HepG2 (cell line): ENCODE results near the gene DLG4. TPM values are rescaled to one million over a fixed set of nuclear protein-coding genes. Genes with fewer than 3 reads are reported as not detected.

Experiments
- ATAC-seq: fragments of 200-7000 bp; cut with Tn5 transposase; 3 replicates; pipeline ENCODE4 v1.9.1; 2020; ENCODE audit warnings: mild to moderate bottlenecking, moderate library complexity
- BruUV-seq: library from RNA; stranded (reverse); fragments of 400-500 nt; replicated peaks from 2 replicates; lab custom pipeline; 2021; lab: Mats Ljungman, UMichigan
- CTCF ChIA-PET: fragments of 300-600 bp; formaldehyde crosslinking; extraction: SDS; loops from one replicate; lab custom pipeline; 2021; ENCODE audit warnings: low total read pairs, inconsistent platforms, low intra/inter-chr PET ratio; lab: Yijun Ruan, JAX
- POLR2A ChIA-PET: fragments of 350-600 bp; sonication (Branson Sonifier 250); formaldehyde crosslinking; loops from one replicate; lab custom pipeline; 2020; ENCODE audit warnings: antibody characterized with exemption, inconsistent platforms; lab: Yijun Ruan, JAX
- DNase-seq: peaks from one replicate; pipeline ENCODE4 v3.0.0-alpha.2; 2015; ENCODE audit warnings: low spot score
- FAIRE-seq: peaks from 3 replicates; lab custom pipeline; 2011; peaks lifted over from hg19 to GRCh38; lab: Jason Lieb, UNC
- H2AFZ ChIP-seq: one replicate; pipeline ENCODE4 v1.6.1; 2011; ENCODE audit warnings: low read length, inconsistent platforms
- H3K27ac ChIP-seq: fragments of 300-600 bp; 3 replicates; pipeline ENCODE4 v1.8.0; 2011; ENCODE audit warnings: mixed run types, mild to moderate bottlenecking, mixed read lengths, low read length, inconsistent platforms; ENCODE audit not compliant: insufficient read depth; ENCODE audit errors: extremely low read length
- H3K27me3 ChIP-seq, 2 experiments: fragments of 200-600 bp in 1 of 2; 2 replicates in 1 of 2; 3 replicates in 1 of 2; pipeline versions ENCODE4 v1.6.0 to v1.8.0; 2011; ENCODE audit warnings: low read length in 2 of 2, mild to moderate bottlenecking in 2 of 2, moderate library complexity in 2 of 2, inconsistent platforms in 1 of 2; ENCODE audit not compliant: insufficient read depth in 2 of 2, control insufficient read depth in 1 of 2
- H3K36me3 ChIP-seq, 2 experiments: fragments of 200-600 bp in 1 of 2; replicated peaks in 1 of 2; 2 replicates in 1 of 2; 3 replicates in 1 of 2; pipeline versions ENCODE4 v1.5.1 to v1.8.0; 2011; ENCODE audit warnings: low read length in 2 of 2, inconsistent platforms in 1 of 2; ENCODE audit not compliant: insufficient read depth in 2 of 2, control insufficient read depth in 1 of 2
- H3K4me1 ChIP-seq: 2 replicates; pipeline ENCODE4 v1.5.1; 2012; ENCODE audit warnings: low read length, inconsistent platforms; ENCODE audit not compliant: insufficient read depth
- H3K4me2 ChIP-seq: 2 replicates; pipeline ENCODE4 v1.6.0; 2011; ENCODE audit warnings: low read depth, low read length, inconsistent platforms
- H3K4me3 ChIP-seq, 3 experiments: fragments of 200-600 bp in 1 of 3; sonication (generic), shearing (Covaris generic) in 1 of 3; replicated peaks in 1 of 3; 2 replicates each; pipeline ENCODE4 v1.5.1; 2011 to 2016; ENCODE audit warnings: low read length in 3 of 3, inconsistent platforms in 2 of 3, low read depth in 2 of 3, mild to moderate bottlenecking in 2 of 3, control low read depth in 1 of 3, mixed read lengths in 1 of 3; ENCODE audit not compliant: insufficient read depth in 1 of 3
- H3K79me2 ChIP-seq: one replicate; pipeline ENCODE4 v1.6.1; 2011; ENCODE audit warnings: low read length, inconsistent platforms; ENCODE audit not compliant: insufficient read depth
- H3K9ac ChIP-seq: 2 replicates; pipeline ENCODE4 v1.6.0; 2011; ENCODE audit warnings: mild to moderate bottlenecking, low read depth, low read length, inconsistent platforms; ENCODE audit not compliant: insufficient read depth
- H3K9me3 ChIP-seq: 2 replicates; pipeline ENCODE4 v1.5.1; 2012; ENCODE audit warnings: mild to moderate bottlenecking, low read length
- H4K20me1 ChIP-seq: 2 replicates; pipeline ENCODE4 v1.6.0; 2011; ENCODE audit warnings: inconsistent platforms, mild to moderate bottlenecking, low read length, moderate library complexity; ENCODE audit not compliant: insufficient read depth
- DPF2 ChIP-seq: sonication (generic); formaldehyde crosslinking; IDR thresholded peaks from 2 replicates; pipeline ENCODE4 v1.4.0; 2020; ENCODE audit warnings: mild to moderate bottlenecking, low read depth, missing genetic modification reagents, borderline replicate concordance
- GABPB1 ChIP-seq: IDR thresholded peaks from 2 replicates; pipeline ENCODE4 v1.6.1; 2016; ENCODE audit warnings: mild to moderate bottlenecking, missing genetic modification reagents, moderate library complexity, missing compliant biosample characterization
- IRF2 ChIP-seq: IDR thresholded peaks from 2 replicates; pipeline ENCODE4 v1.6.1; 2018; ENCODE audit warnings: missing genetic modification reagents, missing compliant biosample characterization
- KDM2A ChIP-seq: sonication (generic); formaldehyde crosslinking; IDR thresholded peaks from 2 replicates; pipeline ENCODE4 v1.4.0; 2020; ENCODE audit warnings: low read depth, missing genetic modification reagents, borderline replicate concordance
- SIN3B ChIP-seq: fragments of 150-350 bp; IDR thresholded peaks from 2 replicates; pipeline ENCODE4 v1.6.1; 2014; ENCODE audit warnings: low read length
- SOX6 ChIP-seq, 2 experiments: fragments of 450-650 bp in 1 of 2; sonication (generic) in 1 of 2; formaldehyde crosslinking in 1 of 2; IDR thresholded peaks; 2 replicates each; pipeline versions ENCODE4 v1.4.0 to v1.6.1; 2017 to 2020; ENCODE audit warnings: antibody characterized with exemption in 1 of 2, mild to moderate bottlenecking in 1 of 2, missing genetic modification reagents in 1 of 2
- SPEN ChIP-seq: sonication (generic); formaldehyde crosslinking; IDR thresholded peaks from 2 replicates; pipeline ENCODE4 v1.5.1; 2020; ENCODE audit warnings: low read depth, mild to moderate bottlenecking, missing genetic modification reagents
- ZFP82 ChIP-seq: sonication (generic); formaldehyde crosslinking; IDR thresholded peaks from 2 replicates; pipeline ENCODE4 v1.5.1; 2020; ENCODE audit warnings: mild to moderate bottlenecking, missing genetic modification reagents, borderline replicate concordance
- ZNF546 ChIP-seq: sonication (generic); formaldehyde crosslinking; conservative IDR thresholded peaks from 2 replicates; pipeline ENCODE4 v1.8.1; 2023; ENCODE audit warnings: mild to moderate bottlenecking, missing genetic modification reagents
- ZNF749 ChIP-seq: sonication (generic); formaldehyde crosslinking; IDR thresholded peaks from 2 replicates; pipeline ENCODE4 v1.8.0; 2022; ENCODE audit warnings: mild to moderate bottlenecking, missing genetic modification reagents, moderate library complexity, borderline replicate concordance
- WGBS: methylation state at CpG from one replicate; pipeline ENCODE4 v1.1.6; 2017; ENCODE audit warnings: low lambda C conversion rate; 5-methylcytosine and 5-hydroxymethylcytosine counted together
- in situ Hi-C: cut with HindIII; loops from 2 replicates; pipeline ENCODE4 v1.10.0; 2017; ENCODE audit warnings: low pct_unique_long_range_greater_than_20kb; ENCODE audit not compliant: extremely low pct_ligation_motif_present
- intact Hi-C: fragments of 100-400 bp; cut with micrococcal nuclease; formaldehyde crosslinking; loops from one replicate; pipeline ENCODE4 v1.10.0; 2022; ENCODE audit not compliant: unreplicated experiment
- polyA plus RNA-seq, 8 experiments: library from polyadenylated mRNA; depleted of rRNA in 3 of 8; stranded (reverse) in 7 of 8; unstranded in 1 of 8; fragments of >200 nt; fragmentation: Illumina TruSeq in 4 of 8; extraction: Trizol in 4 of 8; gene quantifications; 2 replicates each; pipeline versions ENCODE4 v1.2.1 to v1.2.3, GENCODE V29; 2011 to 2016; ENCODE audit warnings: low read depth in 4 of 8, missing spikeins in 1 of 8, mixed read lengths in 1 of 8; ENCODE audit not compliant: insufficient read depth in 1 of 8
- total RNA-seq, 5 experiments: library from RNA; depleted of rRNA; stranded (reverse); fragments of >200 nt; fragmentation: Illumina TruSeq; extraction: Trizol; gene quantifications; 2 replicates each; pipeline ENCODE4 v1.2.3, GENCODE V29; 2016; ENCODE audit warnings: low read depth in 1 of 5
- TF ChIP-seq, protein P1 (sequence below): sonication (generic); formaldehyde crosslinking; conservative IDR thresholded peaks from 2 replicates; pipeline ENCODE4 v1.8.0; 2022; ENCODE audit warnings: mild to moderate bottlenecking, moderate library complexity, missing genetic modification reagents
- TF ChIP-seq, protein P2 (sequence below): sonication (generic); formaldehyde crosslinking; IDR thresholded peaks from 2 replicates; pipeline ENCODE4 v1.4.0; 2020; ENCODE audit warnings: missing genetic modification reagents, mild to moderate bottlenecking, borderline replicate concordance
- TF ChIP-seq, protein P3 (sequence below): sonication (generic); formaldehyde crosslinking; IDR thresholded peaks from 2 replicates; pipeline ENCODE4 v1.8.1; 2022; ENCODE audit warnings: mild to moderate bottlenecking, missing genetic modification reagents
- TF ChIP-seq, protein P4 (sequence below): sonication (generic); formaldehyde crosslinking; IDR thresholded peaks from 2 replicates; pipeline ENCODE4 v1.9.0; 2021; ENCODE audit warnings: missing genetic modification reagents, mild to moderate bottlenecking, borderline replicate concordance

DLG4 gene
- total and polyA plus RNA-seq, 2 of the 13 experiments (the other 11 are each of a cell fraction or from before 2014, with no cell fraction given) = 0.71 to 4.3 TPM

DNA sequence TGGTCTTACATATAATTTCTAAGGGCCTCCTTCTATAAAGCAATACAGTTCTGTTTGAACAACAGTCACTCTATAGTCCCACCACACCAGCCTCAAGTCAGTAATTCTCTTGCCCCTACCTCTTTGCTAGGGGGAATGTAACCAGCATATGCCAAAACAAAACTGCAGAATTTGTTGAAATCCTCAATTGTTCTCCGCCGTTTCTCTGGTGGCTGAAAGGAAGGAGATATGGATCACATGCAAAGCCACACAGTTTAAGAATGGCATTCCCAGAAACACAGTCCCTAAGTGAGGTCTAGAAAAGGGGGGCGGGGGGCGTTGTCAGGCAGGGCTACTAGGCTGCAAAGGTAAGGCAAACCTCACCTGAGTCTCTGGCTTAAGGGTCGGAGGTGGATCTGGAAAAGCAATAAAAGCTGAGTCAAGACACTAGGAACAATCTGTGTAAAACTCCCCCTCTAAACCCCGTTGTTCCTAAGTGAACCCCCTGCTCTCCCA lies 17.7 kb upstream of the DLG4 start:
- ChIA-PET POLR2A (interaction anchor here (0.7 to 8.9 kb wide), 11 partner anchors 14 to 202 kb away, joined by 3 to 140 read pairs (median 6); partner anchors contain the start of genes ACADVL, ASGR1, ASGR2 and CTDNEP1), CTCF (no interaction called here)
- peak overlapping the region; percentile 88 for H3K27ac ChIP-seq
- no TSS peak for BruUV-seq
- peaks cover 62% of the 10 kb centered on the region for H3K79me2 ChIP-seq
- H3K4me2 ChIP-seq = peak overlapping the region; percentile 84
- H3K4me3 ChIP-seq = peak overlapping the region; percentile 97 to 98 (median 98); a peak in 5 of 6 replicates
- H3K9ac ChIP-seq = peak overlapping the region; percentile 96
- H4K20me1 ChIP-seq = peaks cover 7% of the 10 kb centered on the region; the same call in 1 of the 2 replicates
- ATAC-seq (no peak), FAIRE-seq (no peak), DNase-seq (no peak)
- in situ Hi-C loops = no loop called here
- H2AFZ ChIP-seq = no peak overlapping the region
- H3K9me3 ChIP-seq = no peaks in the 10 kb centered on the region
- H3K36me3 ChIP-seq = peaks cover 10 to 24% of the 10 kb centered on the region in 2 experiments
- intact Hi-C loops = loop anchor here (10.0 kb wide), 1 partner anchor 63 kb away; the partner anchor contains the start of gene ASGR1
- H3K27me3 ChIP-seq = no peaks in the 10 kb centered on the region; a peak in 1 of 5 replicates
- peaks cover 53% of the 10 kb centered on the region for H3K4me1 ChIP-seq
- WGBS = 55% methylated on average over 6 of the region's 6 CpGs
- no peak for TF ChIP-seq IRF2
- TF ChIP-seq, protein P1, sequence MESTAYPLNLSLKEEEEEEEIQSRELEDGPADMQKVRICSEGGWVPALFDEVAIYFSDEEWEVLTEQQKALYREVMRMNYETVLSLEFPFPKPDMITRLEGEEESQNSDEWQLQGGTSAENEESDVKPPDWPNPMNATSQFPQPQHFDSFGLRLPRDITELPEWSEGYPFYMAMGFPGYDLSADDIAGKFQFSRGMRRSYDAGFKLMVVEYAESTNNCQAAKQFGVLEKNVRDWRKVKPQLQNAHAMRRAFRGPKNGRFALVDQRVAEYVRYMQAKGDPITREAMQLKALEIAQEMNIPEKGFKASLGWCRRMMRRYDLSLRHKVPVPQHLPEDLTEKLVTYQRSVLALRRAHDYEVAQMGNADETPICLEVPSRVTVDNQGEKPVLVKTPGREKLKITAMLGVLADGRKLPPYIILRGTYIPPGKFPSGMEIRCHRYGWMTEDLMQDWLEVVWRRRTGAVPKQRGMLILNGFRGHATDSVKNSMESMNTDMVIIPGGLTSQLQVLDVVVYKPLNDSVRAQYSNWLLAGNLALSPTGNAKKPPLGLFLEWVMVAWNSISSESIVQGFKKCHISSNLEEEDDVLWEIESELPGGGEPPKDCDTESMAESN (CRISPR knock-in tag) = no peak
- no peak for TF ChIP-seq ZNF749 (CRISPR knock-in tag)
- no peak for TF ChIP-seq SOX6 (IDR thresholded peaks at IDR 0.05)
- TF ChIP-seq SOX6 (CRISPR knock-in tag; IDR thresholded peaks at IDR 0.05) = 0 out of 2 replicates have a peak, but pooled peaks have one; percentile 8
- TF ChIP-seq, protein P2, sequence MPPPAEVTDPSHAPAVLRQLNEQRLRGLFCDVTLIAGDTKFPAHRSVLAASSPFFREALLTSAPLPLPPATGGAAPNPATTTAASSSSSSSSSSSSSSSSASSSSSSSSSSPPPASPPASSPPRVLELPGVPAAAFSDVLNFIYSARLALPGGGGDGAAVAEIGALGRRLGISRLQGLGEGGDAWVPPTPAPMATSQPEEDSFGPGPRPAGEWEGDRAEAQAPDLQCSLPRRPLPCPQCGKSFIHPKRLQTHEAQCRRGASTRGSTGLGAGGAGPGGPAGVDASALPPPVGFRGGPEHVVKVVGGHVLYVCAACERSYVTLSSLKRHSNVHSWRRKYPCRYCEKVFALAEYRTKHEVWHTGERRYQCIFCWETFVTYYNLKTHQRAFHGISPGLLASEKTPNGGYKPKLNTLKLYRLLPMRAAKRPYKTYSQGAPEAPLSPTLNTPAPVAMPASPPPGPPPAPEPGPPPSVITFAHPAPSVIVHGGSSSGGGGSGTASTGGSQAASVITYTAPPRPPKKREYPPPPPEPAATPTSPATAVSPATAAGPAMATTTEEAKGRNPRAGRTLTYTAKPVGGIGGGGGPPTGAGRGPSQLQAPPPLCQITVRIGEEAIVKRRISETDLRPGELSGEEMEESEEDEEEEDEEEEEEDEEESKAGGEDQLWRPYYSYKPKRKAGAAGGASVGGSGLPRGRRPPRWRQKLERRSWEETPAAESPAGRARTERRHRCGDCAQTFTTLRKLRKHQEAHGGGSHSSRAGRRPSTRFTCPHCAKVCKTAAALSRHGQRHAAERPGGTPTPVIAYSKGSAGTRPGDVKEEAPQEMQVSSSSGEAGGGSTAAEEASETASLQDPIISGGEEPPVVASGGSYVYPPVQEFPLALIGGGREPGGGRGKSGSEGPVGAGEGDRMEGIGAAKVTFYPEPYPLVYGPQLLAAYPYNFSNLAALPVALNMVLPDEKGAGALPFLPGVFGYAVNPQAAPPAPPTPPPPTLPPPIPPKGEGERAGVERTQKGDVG = no peak
- TF ChIP-seq GABPB1 (CRISPR knock-in tag) = no peak
- TF ChIP-seq, protein P3, sequence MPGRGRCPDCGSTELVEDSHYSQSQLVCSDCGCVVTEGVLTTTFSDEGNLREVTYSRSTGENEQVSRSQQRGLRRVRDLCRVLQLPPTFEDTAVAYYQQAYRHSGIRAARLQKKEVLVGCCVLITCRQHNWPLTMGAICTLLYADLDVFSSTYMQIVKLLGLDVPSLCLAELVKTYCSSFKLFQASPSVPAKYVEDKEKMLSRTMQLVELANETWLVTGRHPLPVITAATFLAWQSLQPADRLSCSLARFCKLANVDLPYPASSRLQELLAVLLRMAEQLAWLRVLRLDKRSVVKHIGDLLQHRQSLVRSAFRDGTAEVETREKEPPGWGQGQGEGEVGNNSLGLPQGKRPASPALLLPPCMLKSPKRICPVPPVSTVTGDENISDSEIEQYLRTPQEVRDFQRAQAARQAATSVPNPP = no peak
- no peak for TF ChIP-seq SPEN (CRISPR knock-in tag)
- no peak for TF ChIP-seq DPF2 (CRISPR knock-in tag)
- no peak for TF ChIP-seq ZNF546 (CRISPR knock-in tag)
- no peak for TF ChIP-seq SIN3B
- TF ChIP-seq KDM2A (CRISPR knock-in tag) = no peak
- TF ChIP-seq, protein P4, sequence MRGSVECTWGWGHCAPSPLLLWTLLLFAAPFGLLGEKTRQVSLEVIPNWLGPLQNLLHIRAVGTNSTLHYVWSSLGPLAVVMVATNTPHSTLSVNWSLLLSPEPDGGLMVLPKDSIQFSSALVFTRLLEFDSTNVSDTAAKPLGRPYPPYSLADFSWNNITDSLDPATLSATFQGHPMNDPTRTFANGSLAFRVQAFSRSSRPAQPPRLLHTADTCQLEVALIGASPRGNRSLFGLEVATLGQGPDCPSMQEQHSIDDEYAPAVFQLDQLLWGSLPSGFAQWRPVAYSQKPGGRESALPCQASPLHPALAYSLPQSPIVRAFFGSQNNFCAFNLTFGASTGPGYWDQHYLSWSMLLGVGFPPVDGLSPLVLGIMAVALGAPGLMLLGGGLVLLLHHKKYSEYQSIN (CRISPR knock-in tag) = no peak
- 0 out of 2 replicates have a peak, but pooled peaks have one; percentile 50 for TF ChIP-seq ZFP82 (CRISPR knock-in tag)
